Endothelial cell of hepatic sinusoid (primary cell): ENCODE measurements around the gene SLC12A8.

Experiments used
- in situ Hi-C: cut with HindIII; loops from 2 replicates; pipeline ENCODE4 v1.10.0; 2017; ENCODE audit warnings: low sequenced_read_pairs

Gene SLC12A8

GRCh38 chr3:125160606-125161371 lies 51.8 kb downstream of the SLC12A8 start:
- in situ Hi-C loops, result no loop called here

GRCh38 chr3:125157183-125157582 lies 55.4 kb downstream of the SLC12A8 start:
- in situ Hi-C loops, result no loop called here

- in situ Hi-C loops, result no loop called here
Measured at GRCh38 chr3:125156456-125156855, 56.1 kb downstream of the SLC12A8 start.

- in situ Hi-C loops, result no loop called here
Measured at GRCh38 chr3:125154800-125155269, 57.7 kb downstream of the SLC12A8 start.

- in situ Hi-C loops, result no loop called here
Measured at GRCh38 chr3:125154110-125154509, 58.4 kb downstream of the SLC12A8 start.

GRCh38 chr3:125152951-125153350 lies 59.6 kb downstream of the SLC12A8 start:
- in situ Hi-C loops, result no loop called here

DNA sequence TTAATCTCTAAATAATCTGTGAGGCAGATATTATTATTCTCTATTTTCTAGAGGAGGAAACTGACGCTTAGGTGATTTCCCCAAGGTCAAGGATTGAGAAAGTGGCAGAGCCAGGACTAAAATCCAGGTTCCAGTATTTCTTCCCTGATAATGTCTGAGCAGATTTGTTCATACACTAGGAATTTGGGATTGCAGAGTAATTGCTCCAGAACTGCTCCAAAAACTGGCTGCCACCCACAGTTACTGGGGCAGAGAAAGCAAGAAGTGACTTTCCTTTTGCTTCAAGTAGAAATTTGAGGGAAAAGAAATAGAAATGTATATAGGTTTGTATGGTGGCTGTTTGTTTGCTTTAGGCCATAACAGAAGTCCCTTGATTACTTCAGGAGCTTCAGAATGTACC lies 60.6 kb downstream of the SLC12A8 start:
- in situ Hi-C loops, result no loop called here

- in situ Hi-C loops, result no loop called here
Measured at GRCh38 chr3:125151442-125151817, 61.1 kb downstream of the SLC12A8 start.

GRCh38 chr3:125150525-125151441 lies 61.8 kb downstream of the SLC12A8 start:
- in situ Hi-C loops, result no loop called here

GRCh38 chr3:125149462-125149861 lies 63.1 kb downstream of the SLC12A8 start:
- in situ Hi-C loops, result no loop called here

- in situ Hi-C loops, result no loop called here
Measured at GRCh38 chr3:125148836-125149235, 63.7 kb downstream of the SLC12A8 start.

- in situ Hi-C loops, result no loop called here
Measured at GRCh38 chr3:125148016-125148812, 64.3 kb downstream of the SLC12A8 start.

DNA sequence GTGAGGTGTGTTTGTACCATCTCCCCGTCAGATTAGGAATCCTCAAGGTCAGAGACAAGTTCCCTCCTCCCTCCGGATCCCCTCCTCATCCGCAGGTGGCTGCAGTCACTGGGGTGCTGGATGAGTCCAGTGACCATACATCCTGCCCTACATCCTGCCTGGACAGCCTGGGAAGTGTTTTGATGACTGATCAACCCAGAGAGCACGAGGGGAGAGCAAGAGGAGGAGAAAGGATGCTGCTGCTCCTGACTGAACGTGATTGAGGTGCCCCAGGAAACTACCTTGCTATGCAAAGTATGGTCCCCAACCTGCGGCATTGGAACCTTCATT lies 65.1 kb downstream of the SLC12A8 start:
- in situ Hi-C loops, result no loop called here

- in situ Hi-C loops, result no loop called here
Measured at GRCh38 chr3:125146626-125147490, 65.7 kb downstream of the SLC12A8 start.

DNA sequence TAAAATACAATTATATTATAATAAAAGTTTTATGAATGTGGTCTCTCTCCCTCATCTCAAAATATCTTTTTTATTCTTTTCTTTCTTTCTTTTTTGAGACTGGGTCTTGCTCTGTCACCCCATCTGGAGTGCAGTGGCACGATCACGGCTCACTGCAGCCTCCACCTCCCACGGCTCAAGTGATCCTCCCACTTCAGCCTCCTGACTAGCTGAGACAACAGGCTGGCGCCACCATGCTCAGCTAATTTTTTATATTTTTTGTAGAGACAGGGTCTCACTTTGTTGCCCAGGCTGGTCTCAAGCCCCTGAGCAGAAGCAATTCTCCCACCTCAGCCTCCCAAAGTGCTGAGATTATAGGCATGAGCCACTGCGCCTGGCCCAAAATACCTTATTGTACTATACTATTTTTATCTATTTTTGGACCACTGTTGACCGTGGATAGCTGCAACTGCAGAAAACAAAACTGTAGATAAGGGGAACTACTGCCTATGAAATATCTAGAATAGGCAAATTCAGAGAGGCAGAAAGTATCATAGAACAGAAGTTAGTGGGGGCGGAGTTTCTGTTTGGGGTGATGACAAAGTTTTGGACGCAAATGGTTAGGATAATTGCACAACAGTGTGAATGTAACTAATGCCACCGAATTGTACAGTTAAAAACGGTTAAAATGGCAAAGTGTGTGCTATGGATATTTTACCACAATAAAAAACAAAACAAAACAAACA lies 66.6 kb downstream of the SLC12A8 start:
- in situ Hi-C loops, result no loop called here

GRCh38 chr3:125144653-125145314 lies 67.8 kb downstream of the SLC12A8 start:
- in situ Hi-C loops, result no loop called here

- in situ Hi-C loops, result no loop called here
Measured at GRCh38 chr3:125143982-125144652, 68.4 kb downstream of the SLC12A8 start.

DNA sequence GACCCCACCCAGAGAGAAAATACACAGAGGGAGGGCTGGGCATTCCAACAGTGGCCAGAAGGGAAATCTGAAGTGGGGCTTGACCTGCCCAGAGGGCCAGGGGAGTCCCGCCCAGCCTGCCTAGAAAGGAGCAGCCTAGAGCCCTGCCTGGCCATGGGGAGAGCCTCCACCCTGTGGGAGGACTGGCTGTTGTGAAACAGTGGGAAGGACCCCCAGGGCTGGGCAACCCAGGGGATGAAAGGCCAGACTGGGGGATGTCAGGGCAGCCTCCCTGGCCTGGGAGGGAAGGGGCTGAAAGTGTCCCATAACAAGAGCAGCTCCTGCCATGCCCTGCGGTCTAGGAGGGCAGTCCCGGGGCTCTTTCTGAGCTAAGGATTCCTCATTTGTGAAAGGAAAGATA lies 69.0 kb downstream of the SLC12A8 start:
- in situ Hi-C loops, result no loop called here

DNA sequence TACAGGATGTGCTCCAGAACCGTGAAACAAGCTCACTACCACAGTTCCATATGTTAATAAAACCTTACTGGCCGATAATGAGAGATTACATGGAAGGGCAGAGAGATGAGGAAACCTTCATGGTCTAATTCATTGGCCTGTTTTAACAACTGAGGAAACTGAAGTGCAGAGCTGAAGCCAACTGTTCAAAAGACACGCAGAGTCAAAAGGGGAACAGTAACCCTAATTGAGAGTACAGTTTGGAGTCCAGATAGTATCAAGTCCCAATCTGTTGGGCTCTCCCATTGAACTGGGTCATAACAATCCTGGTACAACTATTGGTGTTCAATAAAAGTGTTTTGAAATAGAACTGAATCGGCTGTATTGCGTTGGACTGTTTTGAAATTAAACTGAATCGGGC lies 69.6 kb downstream of the SLC12A8 start:
- in situ Hi-C loops, result no loop called here
